Testis (tissue), 2 donors: ENCODE results near the gene DENND4B.

ENCODE experiments used
- POLR2A ChIP-seq: fragments of 450-650 bp; IDR thresholded peaks from one replicate; pipeline ENCODE4 v1.6.1; 2017; ENCODE audit warnings: antibody characterized with exemption, mild to moderate bottlenecking, moderate library complexity
- TF ChIP-seq, protein P1 (sequence below), 3 experiments: fragments of 450-650 bp in 2 of 3; fragments of 200-600 bp in 1 of 3; sonication (generic) in 1 of 3; IDR thresholded peaks; one replicate each; pipeline ENCODE4 v1.5.1; 2016 to 2019; ENCODE audit warnings: antibody characterized with exemption in 3 of 3, mild to moderate bottlenecking in 2 of 3, moderate library complexity in 1 of 3

DNA sequence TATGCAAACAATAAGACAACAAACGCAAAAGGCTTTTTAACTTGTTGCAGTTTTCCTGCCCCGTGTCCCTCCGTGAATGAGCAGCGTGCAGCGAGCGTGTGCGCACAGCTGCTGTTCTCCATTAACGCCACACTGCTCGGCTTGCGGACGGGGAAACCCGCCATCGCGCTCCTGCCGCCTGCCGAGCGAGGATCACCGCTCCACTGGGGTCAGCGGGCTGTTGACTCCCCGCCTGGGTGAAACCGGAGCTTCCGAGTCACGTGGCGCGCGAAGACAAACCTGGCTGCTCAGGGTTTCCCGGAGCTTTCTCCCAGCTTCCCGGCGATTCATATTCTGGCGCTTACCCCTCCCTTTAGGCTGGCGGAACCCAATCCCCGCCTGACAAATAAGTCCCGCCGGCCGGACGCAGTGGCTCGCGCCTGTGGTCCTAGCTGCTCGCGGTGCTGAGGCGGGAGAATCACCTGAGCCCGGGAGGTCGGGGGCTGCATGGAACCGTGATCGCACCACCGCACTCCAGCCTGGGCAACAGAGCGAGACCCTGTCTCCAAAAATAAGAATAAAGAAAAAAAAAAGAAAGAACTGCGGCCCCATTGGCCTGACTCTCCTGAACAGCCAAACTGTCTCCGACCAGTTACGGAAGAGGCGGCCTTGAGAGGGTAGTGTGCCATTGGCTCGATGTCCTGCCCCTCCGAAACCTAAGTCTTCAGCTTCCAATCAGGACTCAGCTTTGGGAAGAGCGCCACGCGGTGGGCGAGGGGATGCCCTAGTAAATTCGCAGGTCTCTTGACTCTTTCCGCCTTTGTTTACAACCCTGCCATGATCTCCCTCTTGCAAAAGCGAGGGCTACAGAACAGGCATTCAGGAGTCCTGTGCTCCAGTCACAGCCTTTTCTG lies 20.8 kb upstream of the DENND4B start, which contains the start of gene CREB3L4:
- TF ChIP-seq, protein P1, sequence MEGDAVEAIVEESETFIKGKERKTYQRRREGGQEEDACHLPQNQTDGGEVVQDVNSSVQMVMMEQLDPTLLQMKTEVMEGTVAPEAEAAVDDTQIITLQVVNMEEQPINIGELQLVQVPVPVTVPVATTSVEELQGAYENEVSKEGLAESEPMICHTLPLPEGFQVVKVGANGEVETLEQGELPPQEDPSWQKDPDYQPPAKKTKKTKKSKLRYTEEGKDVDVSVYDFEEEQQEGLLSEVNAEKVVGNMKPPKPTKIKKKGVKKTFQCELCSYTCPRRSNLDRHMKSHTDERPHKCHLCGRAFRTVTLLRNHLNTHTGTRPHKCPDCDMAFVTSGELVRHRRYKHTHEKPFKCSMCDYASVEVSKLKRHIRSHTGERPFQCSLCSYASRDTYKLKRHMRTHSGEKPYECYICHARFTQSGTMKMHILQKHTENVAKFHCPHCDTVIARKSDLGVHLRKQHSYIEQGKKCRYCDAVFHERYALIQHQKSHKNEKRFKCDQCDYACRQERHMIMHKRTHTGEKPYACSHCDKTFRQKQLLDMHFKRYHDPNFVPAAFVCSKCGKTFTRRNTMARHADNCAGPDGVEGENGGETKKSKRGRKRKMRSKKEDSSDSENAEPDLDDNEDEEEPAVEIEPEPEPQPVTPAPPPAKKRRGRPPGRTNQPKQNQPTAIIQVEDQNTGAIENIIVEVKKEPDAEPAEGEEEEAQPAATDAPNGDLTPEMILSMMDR (IDR thresholded peaks at IDR 0.05), result peak in 1 of 3 experiments; percentile 29
- peak; percentile 5 for TF ChIP-seq POLR2A
